NOMO-1 treated with dmso at 0.1 percent for 144 hours (cell line): ENCODE data around the gene CAMSAP3.
A peak's percentile ranks its signal among the peaks of the same experiment; 100 is the strongest.

Experiments used
- DNase-seq: peaks from one replicate; lab custom pipeline; 2025; ENCODE audit not compliant: unreplicated experiment; lab: John Stamatoyannopoulos, UW

Gene CAMSAP3

GRCh38 chr19:7644550-7644877 is 48.9 kb downstream of the CAMSAP3 start:
- DNase-seq, result no peak

- peak; percentile 81 for DNase-seq
Observed at GRCh38 chr19:7645163-7645562, 49.5 kb downstream of the CAMSAP3 start.

- DNase-seq, result peak; percentile 71
Observed at GRCh38 chr19:7645656-7646425, 50.2 kb downstream of the CAMSAP3 start.

- no peak for DNase-seq
Observed at GRCh38 chr19:7646426-7646700, 50.7 kb downstream of the CAMSAP3 start.

- DNase-seq, result no peak
Observed at GRCh38 chr19:7647156-7647555, 51.5 kb downstream of the CAMSAP3 start.

- DNase-seq, result no peak
Observed at GRCh38 chr19:7648265-7649014, 52.8 kb downstream of the CAMSAP3 start.

GRCh38 chr19:7650148-7650547 is 54.5 kb downstream of the CAMSAP3 start:
- DNase-seq, result no peak

- peak; percentile 94 for DNase-seq
Observed at GRCh38 chr19:7652061-7652641, 56.5 kb downstream of the CAMSAP3 start.

- DNase-seq, result no peak
Observed at GRCh38 chr19:7654401-7654800, 58.7 kb downstream of the CAMSAP3 start.

GRCh38 chr19:7655581-7655980 is 59.9 kb downstream of the CAMSAP3 start:
- DNase-seq, result peak; percentile 87

GRCh38 chr19:7657131-7657751 is 61.6 kb downstream of the CAMSAP3 start:
- DNase-seq, result peak; percentile 78

GRCh38 chr19:7658219-7658686 is 62.6 kb downstream of the CAMSAP3 start:
- DNase-seq, result no peak

- DNase-seq, result no peak
Observed at GRCh38 chr19:7661744-7662538, 66.3 kb downstream of the CAMSAP3 start.

- DNase-seq, result no peak
Observed at GRCh38 chr19:7662657-7663056, 67.0 kb downstream of the CAMSAP3 start.

- no peak for DNase-seq
Observed at GRCh38 chr19:7663706-7664105, 68.0 kb downstream of the CAMSAP3 start.

- no peak for DNase-seq
Observed at GRCh38 chr19:7665076-7665475, 69.4 kb downstream of the CAMSAP3 start.
